GM13976 (cell line): ENCODE results near the gene ALX3.

ENCODE experiments used
- DNase-seq: peaks from one replicate; pipeline ENCODE4 v3.0.0; 2012; ENCODE audit warnings: low spot score
- in situ Hi-C: fragments of 300-500 bp; cut with MboI; formaldehyde crosslinking; loops from one replicate; pipeline ENCODE4 v1.12.0; 2022; ENCODE audit warnings: low sequenced_read_pairs, mixed read lengths, inconsistent platforms; ENCODE audit not compliant: unreplicated experiment
- TF ChIP-seq, protein P1 (sequence below): IDR thresholded peaks from 2 replicates; pipeline ENCODE4 v1.5.1; 2012; ENCODE audit warnings: borderline replicate concordance, mild to moderate bottlenecking; ENCODE audit not compliant: insufficient read depth; ENCODE audit errors: extremely low read depth, missing control alignments, control extremely low read depth

Gene ALX3

DNA sequence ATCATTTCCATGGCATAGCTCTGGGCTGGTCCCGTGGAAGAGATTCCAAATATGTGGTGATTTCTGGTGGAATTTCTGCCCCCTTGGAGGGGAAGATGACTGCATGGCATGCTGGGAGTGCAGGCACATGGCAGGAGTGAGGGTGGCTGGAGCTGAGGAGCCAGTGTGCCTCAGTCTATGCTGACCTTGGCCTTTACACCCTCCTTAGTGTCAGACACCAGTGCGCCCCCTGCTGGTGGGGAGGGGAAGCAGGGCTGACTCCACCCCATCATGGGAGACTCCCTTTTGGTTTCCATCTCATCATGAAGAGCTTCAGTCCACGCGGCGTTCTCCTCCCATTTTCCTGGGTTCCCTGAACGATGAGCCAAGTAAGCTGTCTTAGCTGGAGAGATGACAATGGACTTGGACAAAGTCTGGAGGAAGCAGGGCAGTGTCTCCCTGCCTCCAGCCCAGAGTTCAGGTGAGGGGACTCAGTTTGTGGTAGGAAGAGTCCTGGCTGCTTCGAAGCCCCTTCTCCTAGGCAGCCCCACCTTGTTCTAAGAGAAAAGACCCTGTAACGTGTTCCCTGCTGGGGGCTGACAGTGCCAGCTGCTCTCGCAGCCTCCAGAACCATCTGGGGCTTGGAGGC lies 10.3 kb downstream of the ALX3 start:
- peak; percentile 84 for DNase-seq
- TF ChIP-seq, protein P1, sequence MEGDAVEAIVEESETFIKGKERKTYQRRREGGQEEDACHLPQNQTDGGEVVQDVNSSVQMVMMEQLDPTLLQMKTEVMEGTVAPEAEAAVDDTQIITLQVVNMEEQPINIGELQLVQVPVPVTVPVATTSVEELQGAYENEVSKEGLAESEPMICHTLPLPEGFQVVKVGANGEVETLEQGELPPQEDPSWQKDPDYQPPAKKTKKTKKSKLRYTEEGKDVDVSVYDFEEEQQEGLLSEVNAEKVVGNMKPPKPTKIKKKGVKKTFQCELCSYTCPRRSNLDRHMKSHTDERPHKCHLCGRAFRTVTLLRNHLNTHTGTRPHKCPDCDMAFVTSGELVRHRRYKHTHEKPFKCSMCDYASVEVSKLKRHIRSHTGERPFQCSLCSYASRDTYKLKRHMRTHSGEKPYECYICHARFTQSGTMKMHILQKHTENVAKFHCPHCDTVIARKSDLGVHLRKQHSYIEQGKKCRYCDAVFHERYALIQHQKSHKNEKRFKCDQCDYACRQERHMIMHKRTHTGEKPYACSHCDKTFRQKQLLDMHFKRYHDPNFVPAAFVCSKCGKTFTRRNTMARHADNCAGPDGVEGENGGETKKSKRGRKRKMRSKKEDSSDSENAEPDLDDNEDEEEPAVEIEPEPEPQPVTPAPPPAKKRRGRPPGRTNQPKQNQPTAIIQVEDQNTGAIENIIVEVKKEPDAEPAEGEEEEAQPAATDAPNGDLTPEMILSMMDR = peak; percentile 88
- in situ Hi-C loops = no loop called here

DNA sequence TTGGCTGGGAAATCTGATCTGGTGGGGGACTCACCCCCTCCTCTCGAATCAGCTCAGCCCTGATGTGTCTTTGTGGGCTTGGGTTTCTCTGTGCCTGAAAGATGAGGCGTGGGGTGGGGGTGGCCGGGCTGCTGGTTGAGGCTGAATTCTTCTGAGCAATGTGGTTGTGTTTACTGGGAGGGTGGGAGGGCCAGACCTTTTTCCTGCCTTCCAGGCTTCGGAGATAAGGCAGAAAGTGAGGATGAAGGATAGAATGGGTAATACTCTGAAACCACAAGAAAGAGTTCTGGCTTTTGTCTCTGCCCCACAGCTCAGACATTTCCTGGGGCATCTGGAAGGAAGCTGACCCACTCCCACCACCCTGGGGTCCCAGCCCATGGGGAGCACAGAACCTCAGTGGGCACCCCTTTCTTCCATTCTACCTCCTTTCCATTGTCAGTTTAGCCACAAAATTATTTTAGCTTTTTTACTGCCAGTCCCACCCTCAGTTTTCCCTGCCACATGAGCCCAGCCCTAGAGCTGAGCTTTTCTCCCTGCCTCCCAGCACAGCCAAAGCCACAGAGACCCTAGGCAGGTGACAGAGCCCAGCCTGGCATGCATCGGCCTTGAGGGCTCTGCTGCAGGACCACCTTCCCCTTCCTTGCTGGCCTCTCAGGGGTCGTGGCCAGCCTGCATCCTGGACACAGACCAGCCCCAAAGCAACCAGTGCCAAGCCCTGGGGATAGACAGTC lies 11.2 kb downstream of the ALX3 start:
- TF ChIP-seq, protein P1 = no peak
- no peak for DNase-seq
- in situ Hi-C loops = no loop called here

DNA sequence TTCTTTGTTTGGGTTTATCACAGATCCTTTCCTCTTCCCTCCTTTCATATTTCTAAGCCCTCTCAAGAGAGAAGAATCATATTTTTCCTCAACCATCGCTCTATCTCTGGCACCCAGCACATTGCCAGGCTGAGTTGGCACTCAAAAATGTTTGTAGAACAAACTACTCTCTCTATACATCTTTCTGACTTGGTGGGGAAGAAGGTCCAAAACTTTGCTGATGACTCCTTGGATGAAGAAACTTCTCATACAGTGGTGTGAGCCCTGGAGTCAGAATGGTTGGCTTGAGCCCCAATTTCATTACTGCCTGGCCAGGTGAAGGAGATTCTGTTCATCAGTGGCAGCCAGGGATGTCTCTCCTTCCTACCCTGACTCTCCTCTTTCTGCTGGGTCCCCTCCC lies 11.9 kb downstream of the ALX3 start:
- in situ Hi-C loops = no loop called here
- DNase-seq = no peak
- TF ChIP-seq, protein P1 = no peak

DNA sequence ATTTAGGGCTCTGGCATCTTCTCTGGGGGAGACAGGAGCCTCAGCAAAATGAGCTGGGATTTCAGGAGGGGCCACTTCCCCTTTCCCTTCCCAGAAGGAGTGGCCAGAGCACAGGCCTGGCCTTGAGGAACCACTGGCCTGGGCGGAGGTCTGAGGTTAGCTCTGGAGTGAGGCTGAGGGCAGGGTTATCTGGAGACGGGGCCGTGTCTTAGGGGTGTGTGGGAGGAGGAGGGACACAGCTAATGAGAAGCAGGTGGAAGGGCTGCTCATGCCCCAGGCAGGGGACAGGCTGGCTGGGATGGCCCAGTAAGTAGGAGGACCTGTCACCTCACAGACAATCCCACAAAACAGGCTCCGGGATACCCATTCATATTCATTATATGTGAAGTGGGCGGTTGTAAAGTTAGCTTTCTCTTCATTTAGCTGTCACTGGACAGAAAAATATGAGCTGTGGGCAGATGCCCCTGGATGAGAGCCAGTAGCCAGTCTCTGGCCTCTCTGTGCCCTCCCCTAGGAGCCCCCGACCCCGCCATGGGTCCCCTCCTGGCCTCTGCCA lies 12.4 kb downstream of the ALX3 start:
- in situ Hi-C loops = no loop called here
- TF ChIP-seq, protein P1 = no peak

DNA sequence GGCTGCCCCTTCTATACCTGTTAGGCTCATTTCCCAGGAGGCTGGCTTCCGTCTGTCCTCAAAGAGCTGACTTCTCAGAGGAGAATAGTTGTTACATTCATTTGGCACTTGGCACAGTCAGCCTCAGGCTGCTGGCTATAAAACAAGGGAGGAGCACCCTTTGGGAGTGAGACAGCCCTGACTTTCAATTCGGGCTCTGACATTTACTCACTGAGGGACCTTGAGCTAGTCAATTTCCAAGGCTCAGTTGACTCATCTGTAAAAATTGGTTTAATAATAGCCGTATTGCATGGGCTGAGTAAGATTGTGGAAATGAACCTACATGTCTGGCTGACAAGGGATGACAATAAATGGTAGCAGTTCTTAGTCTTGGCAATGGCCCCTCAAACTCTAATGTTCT lies 13.7 kb downstream of the ALX3 start:
- no peak for DNase-seq
- TF ChIP-seq, protein P1 = no peak
- in situ Hi-C loops = no loop called here

More for the DNA sequence above, 12.4 kb downstream of the ALX3 start:
- DNase-seq = no peak

DNA sequence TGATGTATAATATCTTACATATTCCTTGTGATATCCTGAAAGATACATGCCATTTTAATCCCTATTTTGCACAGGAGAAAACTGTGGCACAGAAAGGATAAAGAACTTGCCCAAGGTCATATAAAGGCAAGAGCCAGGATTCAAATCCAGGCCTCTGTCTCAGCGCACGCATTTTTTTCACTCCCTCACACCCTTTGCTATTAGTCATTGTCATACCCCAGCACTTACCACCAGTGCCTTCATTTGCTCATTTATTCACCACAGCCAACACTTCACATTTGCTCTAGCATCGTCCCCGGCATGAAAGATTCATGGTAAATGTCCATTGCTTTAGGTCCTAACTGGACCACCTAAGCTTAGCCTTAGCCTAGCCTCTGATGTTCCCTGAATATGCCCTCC lies 14.2 kb downstream of the ALX3 start:
- no peak for DNase-seq
- in situ Hi-C loops = no loop called here
- TF ChIP-seq, protein P1 = no peak
